Uterus (tissue), 4 donors: ENCODE results near the gene NHSL1. TPM values are rescaled to one million over a fixed set of nuclear protein-coding genes. Genes with fewer than 3 reads are reported as not detected.

Experiments
- DNase-seq, 2 donors: peaks; one replicate each; pipeline ENCODE4 v3.0.0-alpha.2; 2019 to 2020
- H3K27ac ChIP-seq, 2 donors: fragments of 200-600 bp; sonication (generic); 1 replicate in 1 of 2; 2 replicates in 1 of 2; pipeline ENCODE4 v1.5.1; 2016 to 2018
- H3K27me3 ChIP-seq, 2 donors: fragments of 200-600 bp; sonication (generic); one replicate each; pipeline ENCODE4 v1.5.1; 2018 to 2019; ENCODE audit warnings: control low read depth in 1 of 2
- H3K36me3 ChIP-seq, 2 donors: fragments of 200-600 bp; sonication (generic); one replicate each; pipeline ENCODE4 v1.5.1; 2019; ENCODE audit warnings: control low read depth in 1 of 2
- H3K4me1 ChIP-seq, 2 donors: fragments of 200-600 bp; sonication (generic); one replicate each; pipeline ENCODE4 v1.5.1; 2018 to 2019; ENCODE audit warnings: control low read depth in 1 of 2
- H3K4me3 ChIP-seq, 2 donors: fragments of 200-600 bp; sonication (generic); 1 replicate in 1 of 2; 2 replicates in 1 of 2; pipeline ENCODE4 v1.5.1; 2018 to 2019; ENCODE audit warnings: mild to moderate bottlenecking in 1 of 2
- H3K9me3 ChIP-seq, 2 donors: fragments of 200-600 bp; sonication (generic); one replicate each; pipeline ENCODE4 v1.5.1; 2019; ENCODE audit warnings: control low read depth in 1 of 2
- POLR2A ChIP-seq, 2 donors: fragments of 450-650 bp; IDR thresholded peaks; one replicate each; pipeline ENCODE4 v1.6.1; 2016; ENCODE audit warnings: antibody characterized with exemption in 2 of 2, mild to moderate bottlenecking in 1 of 2, moderate library complexity in 1 of 2
- intact Hi-C: fragments of 100-400 bp; cut with DNase I; formaldehyde crosslinking; loops from one replicate; pipeline ENCODE4 v1.15.1; 2023; ENCODE audit warnings: low total_unique reads
- microRNA-seq: library from miRNA; unstranded; fragments of <30 nt; microRNA quantifications from one replicate; pipeline ENCODE4, GENCODE V29; 2016; ENCODE audit warnings: borderline microRNAs expressed, borderline replicate concordance
- small RNA-seq: library from RNA; depleted of rRNA; stranded (forward); fragments of <200 nt; gene quantifications from one replicate; pipeline ENCODE3, GENCODE V24; 2016
- total RNA-seq, 4 donors: library from RNA; depleted of rRNA in 3 of 4; stranded (reverse); fragments of >200 nt in 3 of 4; gene quantifications; one replicate each; pipeline versions ENCODE4 v1.1.0 to v1.2.4, GENCODE V29; 2014 to 2023
- TF ChIP-seq, protein P1 (sequence below), 4 experiments: fragments of 200-600 bp in 2 of 4; fragments of 450-650 bp in 2 of 4; sonication (generic) in 2 of 4; IDR thresholded peaks; one replicate each; pipeline ENCODE4 v1.5.1; 2016 to 2019; ENCODE audit warnings: antibody characterized with exemption in 4 of 4, mild to moderate bottlenecking in 2 of 4, moderate library complexity in 1 of 4
- donor health status: DM: yes; HTN: yes; CAD: no.

The NHSL1 gene
- total RNA-seq, 4 donors from 2014 or later, result 2.8 to 30.9 (median 7.9) TPM

DNA sequence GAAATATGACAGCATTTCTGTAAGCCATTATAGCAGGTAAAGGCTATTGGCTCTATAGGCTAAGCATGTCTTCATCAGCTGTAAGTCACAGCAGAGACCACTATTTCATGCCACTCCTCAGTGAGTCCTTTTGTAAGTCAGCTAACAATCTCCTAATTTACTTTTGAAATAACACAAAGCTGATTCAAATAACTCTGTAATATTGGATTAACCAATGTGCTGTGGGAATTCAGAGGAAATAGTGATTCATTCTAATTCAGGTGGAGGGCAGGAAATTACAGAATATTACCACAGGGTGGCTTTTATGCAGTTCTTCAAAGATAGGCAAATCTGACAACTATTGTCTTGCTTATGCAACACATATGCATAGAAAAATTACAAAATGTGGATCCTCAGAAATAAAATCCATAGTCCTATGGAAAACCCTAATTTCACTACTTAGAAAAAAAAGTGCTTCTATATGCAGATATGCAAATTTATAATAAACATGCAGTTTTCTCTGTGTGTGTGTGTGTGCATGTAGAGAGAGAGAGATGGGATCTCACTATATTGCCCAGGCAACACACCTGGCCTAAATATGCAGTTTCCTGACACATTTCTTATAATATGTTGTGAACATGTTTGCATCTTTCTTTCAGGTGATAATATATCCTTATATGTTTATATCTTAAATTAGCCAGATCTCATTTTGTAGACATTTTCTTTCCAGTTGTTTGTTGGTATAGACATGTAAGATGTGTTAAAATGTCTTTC, 126.4 kb downstream of the NHSL1 start:
- Histone ChIP-seq H3K36me3 (no peaks in the 10 kb centered on the region), H3K9me3 (no peaks in the 10 kb centered on the region), H3K27ac (no peak overlapping the region), H3K4me1 (no peaks in the 10 kb centered on the region), H3K4me3 (no peak overlapping the region), H3K27me3 (no peaks in the 10 kb centered on the region)
- no peak for DNase-seq
- intact Hi-C loops, result no loop called here
- TF ChIP-seq, protein P1, sequence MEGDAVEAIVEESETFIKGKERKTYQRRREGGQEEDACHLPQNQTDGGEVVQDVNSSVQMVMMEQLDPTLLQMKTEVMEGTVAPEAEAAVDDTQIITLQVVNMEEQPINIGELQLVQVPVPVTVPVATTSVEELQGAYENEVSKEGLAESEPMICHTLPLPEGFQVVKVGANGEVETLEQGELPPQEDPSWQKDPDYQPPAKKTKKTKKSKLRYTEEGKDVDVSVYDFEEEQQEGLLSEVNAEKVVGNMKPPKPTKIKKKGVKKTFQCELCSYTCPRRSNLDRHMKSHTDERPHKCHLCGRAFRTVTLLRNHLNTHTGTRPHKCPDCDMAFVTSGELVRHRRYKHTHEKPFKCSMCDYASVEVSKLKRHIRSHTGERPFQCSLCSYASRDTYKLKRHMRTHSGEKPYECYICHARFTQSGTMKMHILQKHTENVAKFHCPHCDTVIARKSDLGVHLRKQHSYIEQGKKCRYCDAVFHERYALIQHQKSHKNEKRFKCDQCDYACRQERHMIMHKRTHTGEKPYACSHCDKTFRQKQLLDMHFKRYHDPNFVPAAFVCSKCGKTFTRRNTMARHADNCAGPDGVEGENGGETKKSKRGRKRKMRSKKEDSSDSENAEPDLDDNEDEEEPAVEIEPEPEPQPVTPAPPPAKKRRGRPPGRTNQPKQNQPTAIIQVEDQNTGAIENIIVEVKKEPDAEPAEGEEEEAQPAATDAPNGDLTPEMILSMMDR (IDR thresholded peaks at IDR 0.05), result no peak
- TF ChIP-seq POLR2A (IDR thresholded peaks at IDR 0.05), result no peak

Small RNA genes lying within 50 kb of the gene (microRNA-seq; reads per million reads assigned to microRNA genes)
- gene MIR3145, result not detected

Small RNA genes lying within 50 kb of the gene (small RNA-seq; reads per million reads assigned to genes)
- gene AL031003.1 (not detected), gene AL391669.1 (not detected), gene MIR3145 (not detected)

Other genes starting within 250 kb of the NHSL1 start
- not detected for gene SMIM28, start 121.6 kb downstream of the NHSL1 start, total RNA-seq
- 10 to 100 TPM in 3 of 4 donors, 1 to 10 TPM in 1; 8.5 to 80.7 (median 35.1) TPM for gene HEBP2, start 95.3 kb downstream of the NHSL1 start, total RNA-seq